ENCODE data around the gene NNT. TPM values are rescaled to one million over a fixed set of nuclear protein-coding genes. Genes with fewer than 3 reads are reported as not detected.
"Not testable (repeated sequence)": the region's sequence is repeated elsewhere in the genome, so short reads cannot be mapped to it uniquely, and the experiment has no call there.

Gene NNT
- total and polyA plus RNA-seq, 2 of the 13 experiments (the other 11 are each of a cell fraction or from before 2014, with no cell fraction given): 21.1 to 58.0 TPM

DNA sequence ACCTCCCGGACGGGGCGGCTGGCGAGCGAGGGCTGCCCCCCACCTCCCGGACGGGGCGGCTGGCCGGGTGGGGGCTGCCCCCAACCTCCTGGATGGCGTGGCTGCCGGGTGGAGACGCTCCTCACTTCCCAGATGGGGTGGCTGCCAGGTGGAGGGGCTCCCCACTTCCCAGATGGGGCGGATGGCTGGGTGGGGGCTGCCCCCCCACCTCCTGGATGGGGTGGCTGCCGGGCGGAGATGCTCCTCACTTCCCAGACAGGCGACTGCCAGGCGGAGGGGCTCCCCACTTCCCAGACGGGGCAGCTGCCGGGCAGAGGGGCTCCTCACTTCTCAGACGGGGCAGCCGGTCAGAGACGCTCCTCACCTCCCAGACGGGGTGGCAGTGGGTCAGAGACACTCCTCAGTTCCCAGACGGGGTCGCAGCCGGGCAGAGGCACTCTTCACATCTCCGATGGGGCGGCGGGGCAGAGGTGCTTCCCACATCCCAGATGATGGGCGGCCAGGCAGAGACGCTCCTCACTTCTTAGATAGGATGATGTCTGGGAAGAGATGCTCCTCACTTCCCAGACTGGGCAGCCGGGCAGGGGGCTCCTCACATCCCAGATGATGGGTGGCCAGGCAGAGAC, 143.1 kb downstream of the NNT start:
- FAIRE-seq, ATAC-seq: not testable (repeated sequence)

GRCh38 chr5:43750809-43751208, 147.8 kb downstream of the NNT start:
- in situ Hi-C loops (cut with HindIII; ENCODE audit: extremely low pct_ligation_motif_present, low pct_unique_long_range_greater_than_20kb) (no loop called here), intact Hi-C loops (cut with micrococcal nuclease; ENCODE audit: unreplicated experiment) (no loop called here)
- Histone ChIP-seq H4K20me1 (ENCODE audit: insufficient read depth, low read length) (no peaks in the 10 kb centered on the region), H3K9ac (ENCODE audit: insufficient read depth, low read depth, low read length) (no peak overlapping the region), H3K4me2 (ENCODE audit: low read depth, low read length) (no peak overlapping the region), H3K27me3 (ENCODE audit: control insufficient read depth in 1 of 2, insufficient read depth in 2 of 2, low read length in 2 of 2) (no peaks in the 10 kb centered on the region), H2AFZ (ENCODE audit: low read length) (no peak overlapping the region), H3K27ac (ENCODE audit: extremely low read length, insufficient read depth, low read length) (no peak overlapping the region), H3K4me3 (replicated peaks in 1 of 3; ENCODE audit: insufficient read depth in 1 of 3, low read depth in 2 of 3, low read length in 3 of 3) (no peak overlapping the region), H3K36me3 (replicated peaks in 1 of 2; ENCODE audit: control insufficient read depth in 1 of 2, insufficient read depth in 2 of 2, low read length in 2 of 2) (no peaks in the 10 kb centered on the region), H3K4me1 (ENCODE audit: insufficient read depth, low read length) (no peaks in the 10 kb centered on the region), H3K9me3 (ENCODE audit: low read length) (no peaks in the 10 kb centered on the region), H3K79me2 (ENCODE audit: insufficient read depth, low read length) (no peaks in the 10 kb centered on the region)
- BruUV-seq (replicated peaks): no TSS peak
- POLR2A ChIA-PET: no interaction called here
- FAIRE-seq: no peak
- no peak for ATAC-seq
- DNase-seq (ENCODE audit: low spot score): no peak
- CTCF ChIA-PET (ENCODE audit: low intra/inter-chr PET ratio, low total read pairs): no interaction called here
- 6% methylated on average over 2 of the region's 2 CpGs for WGBS (ENCODE audit: low lambda C conversion rate)
- 0 out of 2 replicates have a peak, but pooled peaks have one; percentile 20 for TF ChIP-seq NFE2L2 (IDR thresholded peaks at IDR 0.05; ENCODE audit: low read length)
- no peak for TF ChIP-seq SUZ12 (IDR thresholded peaks at IDR 0.05; ENCODE audit: low read depth, low read length)

More for the DNA sequence above, 143.1 kb downstream of the NNT start:
- BruUV-seq (replicated peaks); H3K9ac ChIP-seq (ENCODE audit: insufficient read depth, low read depth, low read length); H4K20me1 ChIP-seq (ENCODE audit: insufficient read depth, low read length); CTCF ChIA-PET (ENCODE audit: low intra/inter-chr PET ratio, low total read pairs); in situ Hi-C loops (cut with HindIII; ENCODE audit: extremely low pct_ligation_motif_present, low pct_unique_long_range_greater_than_20kb); H3K4me1 ChIP-seq (ENCODE audit: insufficient read depth, low read length); H3K4me2 ChIP-seq (ENCODE audit: low read depth, low read length); H2AFZ ChIP-seq (ENCODE audit: low read length); H3K4me3 ChIP-seq (replicated peaks in 1 of 3; ENCODE audit: insufficient read depth in 1 of 3, low read depth in 2 of 3, low read length in 3 of 3); DNase-seq (ENCODE audit: low spot score); POLR2A ChIA-PET; H3K9me3 ChIP-seq (ENCODE audit: low read length); H3K79me2 ChIP-seq (ENCODE audit: insufficient read depth, low read length); H3K36me3 ChIP-seq (replicated peaks in 1 of 2; ENCODE audit: control insufficient read depth in 1 of 2, insufficient read depth in 2 of 2, low read length in 2 of 2); intact Hi-C loops (cut with micrococcal nuclease; ENCODE audit: unreplicated experiment); H3K27ac ChIP-seq (ENCODE audit: extremely low read length, insufficient read depth, low read length); H3K27me3 ChIP-seq (ENCODE audit: control insufficient read depth in 1 of 2, insufficient read depth in 2 of 2, low read length in 2 of 2): not testable (repeated sequence)
- 45% methylated on average over 11 of the region's 32 CpGs for WGBS (ENCODE audit: low lambda C conversion rate)

All from HepG2 (cell line).